SJCRH30 (cell line): ENCODE results near the gene UBE2F. TPM values are rescaled to one million over a fixed set of nuclear protein-coding genes. Genes with fewer than 3 reads are reported as not detected.
"Not testable (repeated sequence)": the region's sequence is repeated elsewhere in the genome, so short reads cannot be mapped to it uniquely, and the experiment has no call there.

Experiments
- DNase-seq, 2 experiments: peaks; one replicate each; pipeline ENCODE4 v3.0.0-alpha.2; 2015 to 2020
- H3K27ac ChIP-seq: fragments of 250-450 bp; sonication (Bioruptor Pico); 2 replicates; pipeline ENCODE4 v1.5.1; 2020; ENCODE audit warnings: mild to moderate bottlenecking, moderate library complexity
- H3K27me3 ChIP-seq: fragments of 250-450 bp; sonication (Bioruptor Pico); 2 replicates; pipeline ENCODE4 v1.5.1; 2020; ENCODE audit warnings: mild to moderate bottlenecking, moderate library complexity
- H3K36me3 ChIP-seq: fragments of 250-450 bp; sonication (Bioruptor Pico); 2 replicates; pipeline ENCODE4 v1.5.1; 2020; ENCODE audit warnings: mild to moderate bottlenecking, moderate library complexity
- H3K4me1 ChIP-seq: fragments of 250-450 bp; sonication (Bioruptor Pico); 2 replicates; pipeline ENCODE4 v1.5.1; 2020; ENCODE audit warnings: mild to moderate bottlenecking, moderate library complexity
- H3K4me3 ChIP-seq: fragments of 250-450 bp; sonication (Bioruptor Pico); 2 replicates; pipeline ENCODE4 v1.5.1; 2020; ENCODE audit warnings: mild to moderate bottlenecking, moderate library complexity
- H3K9me3 ChIP-seq: fragments of 250-450 bp; sonication (Bioruptor Pico); replicated peaks from 2 replicates; pipeline ENCODE4 v1.5.1; 2020; ENCODE audit warnings: mild to moderate bottlenecking, moderate library complexity
- total RNA-seq: library from RNA; depleted of rRNA; stranded (reverse); fragments of >200 nt; shearing (Covaris generic); gene quantifications from 2 replicates; pipeline ENCODE4 v1.2.3, GENCODE V29; 2014

UBE2F gene
- total RNA-seq, 1 experiment from 2014 or later: 50.5 TPM

GRCh38 chr2:238046725-238047270 lies 80.0 kb downstream of the UBE2F start:
- no peak overlapping the region for H3K4me3 ChIP-seq
- H3K36me3 ChIP-seq: no peaks in the 10 kb centered on the region
- H3K9me3 ChIP-seq: 0 out of 2 replicates have a peak, but pooled peaks cover 5% of the 10 kb centered on the region
- no peak overlapping the region for H3K27ac ChIP-seq
- H3K27me3 ChIP-seq: no peaks in the 10 kb centered on the region
- H3K4me1 ChIP-seq: no peaks in the 10 kb centered on the region
- DNase-seq: no peak

- Histone ChIP-seq H3K9me3 (no peaks in the 10 kb centered on the region), H3K4me1 (no peaks in the 10 kb centered on the region), H3K27ac (no peak overlapping the region), H3K27me3 (no peaks in the 10 kb centered on the region), H3K4me3 (no peak overlapping the region), H3K36me3 (no peaks in the 10 kb centered on the region)
- no peak for DNase-seq
Observed at GRCh38 chr2:238053191-238053776, 86.5 kb downstream of the UBE2F start.

- Histone ChIP-seq H3K27me3 (no peaks in the 10 kb centered on the region), H3K4me1 (no peaks in the 10 kb centered on the region; the same call in 1 of the 2 replicates), H3K9me3 (no peaks in the 10 kb centered on the region), H3K27ac (no peak overlapping the region), H3K36me3 (no peaks in the 10 kb centered on the region), H3K4me3 (no peak overlapping the region)
- DNase-seq: no peak
Observed at GRCh38 chr2:238055841-238056240, 89.0 kb downstream of the UBE2F start.

GRCh38 chr2:238057696-238058575 lies 91.1 kb downstream of the UBE2F start:
- H3K36me3 ChIP-seq, H3K9me3 ChIP-seq, H3K4me3 ChIP-seq, DNase-seq, H3K27me3 ChIP-seq, H3K27ac ChIP-seq, H3K4me1 ChIP-seq: not testable (repeated sequence)

GRCh38 chr2:238059505-238059904 lies 92.7 kb downstream of the UBE2F start:
- Histone ChIP-seq H3K27me3 (no peaks in the 10 kb centered on the region), H3K9me3 (no peaks in the 10 kb centered on the region), H3K4me3 (peak overlapping the region; percentile 92), H3K36me3 (peaks cover under 1% of the 10 kb centered on the region; the same call in 1 of the 2 replicates), H3K4me1 (peaks cover 18% of the 10 kb centered on the region), H3K27ac (no peak overlapping the region)
- no peak for DNase-seq

GRCh38 chr2:238060096-238060541 lies 93.3 kb downstream of the UBE2F start:
- no peaks in the 10 kb centered on the region for H3K27me3 ChIP-seq
- H3K9me3 ChIP-seq: no peaks in the 10 kb centered on the region
- peak overlapping the region; percentile 92 for H3K4me3 ChIP-seq
- peaks cover 7% of the 10 kb centered on the region for H3K36me3 ChIP-seq
- H3K27ac ChIP-seq: peak overlapping the region; percentile 80
- peak in 1 of 2 experiments; percentile 53 for DNase-seq
- peaks cover 18% of the 10 kb centered on the region for H3K4me1 ChIP-seq

GRCh38 chr2:238060542-238061314 lies 93.9 kb downstream of the UBE2F start, which contains the start of gene SCLY:
TSS of gene SCLY (plus strand) at chr2:238061001. CDS start at chr2:238061055, 54 bp downstream.
- peak within 1 kb of the TSS; percentile 80 for H3K27ac ChIP-seq
- peak; percentile 98 to 99 for DNase-seq
- H3K9me3 ChIP-seq: no peaks in the 10 kb centered on the region
- H3K4me1 ChIP-seq: peaks cover 18% of the 10 kb centered on the region
- peak within 1 kb of the TSS; percentile 92 for H3K4me3 ChIP-seq
- H3K36me3 ChIP-seq: peaks cover 9% of the 10 kb centered on the region
- H3K27me3 ChIP-seq: no peaks in the 10 kb centered on the region

GRCh38 chr2:238061315-238062202 lies 94.7 kb downstream of the UBE2F start:
- Histone ChIP-seq H3K4me1 (peaks cover 18% of the 10 kb centered on the region), H3K4me3 (peak overlapping the region; percentile 92), H3K27me3 (no peaks in the 10 kb centered on the region), H3K9me3 (no peaks in the 10 kb centered on the region), H3K36me3 (peaks cover 13% of the 10 kb centered on the region), H3K27ac (peak overlapping the region; percentile 11; the same call in 1 of the 2 replicates)
- DNase-seq: peak; percentile 60 to 66

GRCh38 chr2:238063414-238064189 lies 96.8 kb downstream of the UBE2F start:
- DNase-seq: peak; percentile 78 to 88
- H3K9me3 ChIP-seq: no peaks in the 10 kb centered on the region
- no peak overlapping the region for H3K4me3 ChIP-seq

GRCh38 chr2:238064376-238064775 lies 97.6 kb downstream of the UBE2F start:
- DNase-seq: no peak
- Histone ChIP-seq H3K27ac (no peak overlapping the region), H3K27me3 (no peaks in the 10 kb centered on the region), H3K4me3 (no peak overlapping the region), H3K4me1 (peaks cover 18% of the 10 kb centered on the region), H3K9me3 (no peaks in the 10 kb centered on the region), H3K36me3 (peaks cover 32% of the 10 kb centered on the region)

More at GRCh38 chr2:238063414-238064189, 96.8 kb downstream of the UBE2F start:
- H3K4me1 ChIP-seq: peaks cover 18% of the 10 kb centered on the region
- H3K27me3 ChIP-seq: no peaks in the 10 kb centered on the region
- H3K27ac ChIP-seq: peak overlapping the region; percentile 7; the same call in 1 of the 2 replicates
- peaks cover 25% of the 10 kb centered on the region for H3K36me3 ChIP-seq

GRCh38 chr2:238065071-238065846 lies 98.4 kb downstream of the UBE2F start:
- peaks cover 40% of the 10 kb centered on the region for H3K36me3 ChIP-seq
- no peaks in the 10 kb centered on the region for H3K27me3 ChIP-seq
- no peak overlapping the region for H3K27ac ChIP-seq
- no peak overlapping the region for H3K4me3 ChIP-seq
- DNase-seq: no peak
- no peaks in the 10 kb centered on the region for H3K9me3 ChIP-seq
- H3K4me1 ChIP-seq: peaks cover 18% of the 10 kb centered on the region

- Histone ChIP-seq H3K36me3 (peaks cover 42% of the 10 kb centered on the region), H3K4me1 (peaks cover 18% of the 10 kb centered on the region), H3K27me3 (no peaks in the 10 kb centered on the region), H3K9me3 (no peaks in the 10 kb centered on the region), H3K4me3 (no peak overlapping the region), H3K27ac (no peak overlapping the region)
- no peak for DNase-seq
Observed at GRCh38 chr2:238066218-238066617, 99.4 kb downstream of the UBE2F start.
